Left lung (tissue), 10 donors: ENCODE data around the gene TAS1R3. TPM values are rescaled to one million over a fixed set of nuclear protein-coding genes. Genes with fewer than 3 reads are reported as not detected.
A peak's percentile ranks its signal among the peaks of the same experiment; 100 is the strongest.

ENCODE experiments used
- ATAC-seq: fragments of 200-7000 bp; cut with Tn5 transposase; one replicate; pipeline ENCODE4 v1.9.1; 2020; ENCODE audit warnings: moderate library complexity
- DNase-seq, 4 donors: peaks; one replicate each; pipeline ENCODE4 v3.0.0-alpha.2; 2013 to 2020
- H3K27ac ChIP-seq, 2 donors: fragments of 200-600 bp; sonication (generic) in 1 of 2; one replicate each; pipeline versions ENCODE4 v1.5.0 to v1.8.0; 2020 to 2021
- H3K27me3 ChIP-seq, 2 donors: fragments of 200-600 bp; sonication (generic) in 1 of 2; one replicate each; pipeline versions ENCODE4 v1.5.0 to v1.8.0; 2020 to 2021
- H3K36me3 ChIP-seq, 2 donors: fragments of 200-600 bp; sonication (generic) in 1 of 2; one replicate each; pipeline versions ENCODE4 v1.5.0 to v1.8.0; 2020 to 2021
- H3K4me1 ChIP-seq, 2 donors: fragments of 200-600 bp; one replicate each; pipeline ENCODE4 v1.8.0; 2021
- H3K4me3 ChIP-seq, 2 donors: fragments of 200-600 bp; sonication (generic) in 1 of 2; one replicate each; pipeline versions ENCODE4 v1.5.0 to v1.8.0; 2020 to 2021; ENCODE audit warnings: mild to moderate bottlenecking in 1 of 2
- H3K9me3 ChIP-seq, 2 donors: fragments of 200-600 bp; sonication (generic) in 1 of 2; one replicate each; pipeline versions ENCODE4 v1.5.0 to v1.8.0; 2020 to 2021
- CTCF ChIP-seq, 2 donors: fragments of 200-600 bp; sonication (generic) in 1 of 2; IDR thresholded peaks; one replicate each; pipeline versions ENCODE4 v1.5.0 to v1.8.0; 2021; ENCODE audit warnings: antibody characterized with exemption in 2 of 2
- intact Hi-C, 2 donors: fragments of 100-400 bp; cut with DNase I; formaldehyde crosslinking; loops; one replicate each; pipeline versions ENCODE4 v1.11.2 to v1.14.2; 2022
- polyA plus RNA-seq, 6 donors: library from polyadenylated mRNA; unstranded; fragments of 120-200 nt; gene quantifications; one replicate each; pipeline ENCODE4 v1.2.1, GENCODE V29; 2013; ENCODE audit not compliant: insufficient read length in 6 of 6
- total RNA-seq, 2 donors: library from RNA; stranded (reverse); fragmentation: NEBNext Ultra II Directional; extraction: Animal tissue kit (Norgen Biotek cat#: 25700); gene quantifications; one replicate each; pipeline ENCODE4 v1.2.1, GENCODE V29; 2021
- donor health status: DM: no; HTN: yes; CAD: no.
- donor health status: DM: no; HTN: no; CAD: no.

The TAS1R3 gene
- total and polyA plus RNA-seq, 8 donors, result 0.20 to 0.75 (median 0.34) TPM

- H3K27ac ChIP-seq, result no peak overlapping the region
- no peaks in the 10 kb centered on the region for H3K9me3 ChIP-seq
- H3K4me1 ChIP-seq, result peaks cover 12 to 29% of the 10 kb centered on the region in 2 donors
- H3K27me3 ChIP-seq, result no peaks in the 10 kb centered on the region
- peaks cover 0 to 26% of the 10 kb centered on the region in 2 donors for H3K36me3 ChIP-seq
- H3K4me3 ChIP-seq, result no peak overlapping the region
- intact Hi-C loops, result no loop called here
- DNase-seq, result no peak
- ATAC-seq, result no peak
- TF ChIP-seq CTCF (IDR thresholded peaks at IDR 0.05), result no peak
Observed at GRCh38 chr1:1329304-1330210, 1.5 kb upstream of the TAS1R3 start.

GRCh38 chr1:1330366-1331067 is 563 bp upstream of the TAS1R3 start:
- peaks cover 0 to 31% of the 10 kb centered on the region in 2 donors for H3K36me3 ChIP-seq
- H3K4me1 ChIP-seq, result peaks cover 9 to 24% of the 10 kb centered on the region in 2 donors
- DNase-seq (no peak), ATAC-seq (no peak)
- H3K9me3 ChIP-seq, result no peaks in the 10 kb centered on the region
- no peak overlapping the region for H3K4me3 ChIP-seq
- no peaks in the 10 kb centered on the region for H3K27me3 ChIP-seq
- H3K27ac ChIP-seq, result no peak overlapping the region
- intact Hi-C loops, result no loop called here
- no peak for TF ChIP-seq CTCF (IDR thresholded peaks at IDR 0.05)

GRCh38 chr1:1332031-1332755 is 1.1 kb downstream of the TAS1R3 start:
- H3K4me3 ChIP-seq, result no peak overlapping the region

GRCh38 chr1:1332774-1333480 is 1.8 kb downstream of the TAS1R3 start:
- peaks cover 0 to 40% of the 10 kb centered on the region in 2 donors for H3K36me3 ChIP-seq
- H3K4me1 ChIP-seq, result peaks cover 0 to 9% of the 10 kb centered on the region in 2 donors
- intact Hi-C loops, result no loop called here
- no peak for TF ChIP-seq CTCF (IDR thresholded peaks at IDR 0.05)
- no peaks in the 10 kb centered on the region for H3K9me3 ChIP-seq
- DNase-seq (no peak), ATAC-seq (peak; percentile 45)
- H3K4me3 ChIP-seq, result no peak overlapping the region
- H3K27ac ChIP-seq, result no peak overlapping the region
- H3K27me3 ChIP-seq, result no peaks in the 10 kb centered on the region

More at GRCh38 chr1:1332031-1332755, 1.1 kb downstream of the TAS1R3 start:
- H3K4me1 ChIP-seq, result peaks cover 0 to 9% of the 10 kb centered on the region in 2 donors
- DNase-seq (no peak), ATAC-seq (no peak)
- H3K36me3 ChIP-seq, result peaks cover 0 to 41% of the 10 kb centered on the region in 2 donors
- no peak overlapping the region for H3K27ac ChIP-seq
- H3K27me3 ChIP-seq, result no peaks in the 10 kb centered on the region
- intact Hi-C loops, result no loop called here
- no peak for TF ChIP-seq CTCF (IDR thresholded peaks at IDR 0.05)
- H3K9me3 ChIP-seq, result no peaks in the 10 kb centered on the region
